PC-9 (cell line): ENCODE data around the gene CDH13. TPM values are rescaled to one million over a fixed set of nuclear protein-coding genes. Genes with fewer than 3 reads are reported as not detected.

Experiments
- BruUV-seq: library from RNA; stranded (reverse); fragments of 400-500 nt; replicated peaks from 2 replicates; lab custom pipeline; 2021; lab: Mats Ljungman, UMichigan
- CTCF ChIA-PET: fragments of 300-600 bp; sonication (Branson Sonifier 250); formaldehyde crosslinking; loops from one replicate; lab custom pipeline; 2022; ENCODE audit warnings: antibody characterized with exemption; lab: Charles Lee
- POLR2A ChIA-PET: fragments of 300-600 bp; sonication (Branson Sonifier 250); formaldehyde crosslinking; loops from one replicate; lab custom pipeline; 2022; ENCODE audit warnings: antibody characterized with exemption; ENCODE audit not compliant: unreplicated experiment; lab: Charles Lee
- DNase-seq, 2 experiments: peaks; one replicate each; pipeline versions ENCODE4 v3.0.0 to v3.0.0-alpha.2; 2015 to 2022; ENCODE audit warnings: mixed read lengths in 1 of 2
- H2AFZ ChIP-seq: fragments of 200-600 bp; sonication (generic); 2 replicates; pipeline ENCODE4 v1.8.1; 2017; ENCODE audit warnings: antibody characterized with exemption
- H3F3A ChIP-seq: fragments of 200-600 bp; sonication (generic); 2 replicates; pipeline ENCODE4 v1.8.1; 2017; ENCODE audit warnings: antibody characterized with exemption, mild to moderate bottlenecking, low read depth; ENCODE audit not compliant: insufficient read depth
- H3K27ac ChIP-seq: fragments of 200-600 bp; sonication (generic); 2 replicates; pipeline ENCODE4 v1.6.1; 2016; ENCODE audit warnings: mixed run types
- H3K27me3 ChIP-seq: fragments of 200-600 bp; sonication (generic); 2 replicates; pipeline ENCODE4 v1.6.1; 2016; ENCODE audit warnings: low read depth, mixed run types; ENCODE audit not compliant: insufficient read depth
- H3K36me3 ChIP-seq: fragments of 200-600 bp; sonication (generic); 2 replicates; pipeline ENCODE4 v1.6.1; 2016; ENCODE audit warnings: low read depth, mixed run types
- H3K4me1 ChIP-seq: fragments of 200-600 bp; sonication (generic); replicated peaks from 2 replicates; pipeline ENCODE4 v1.6.1; 2016; ENCODE audit warnings: mixed run types; ENCODE audit not compliant: insufficient read depth
- H3K4me2 ChIP-seq: fragments of 200-600 bp; sonication (generic); 2 replicates; pipeline ENCODE4 v1.6.1; 2017; ENCODE audit warnings: mixed run types
- H3K4me3 ChIP-seq: fragments of 200-600 bp; sonication (generic); 2 replicates; pipeline ENCODE4 v1.6.1; 2016; ENCODE audit warnings: mixed run types
- H3K79me2 ChIP-seq: fragments of 200-600 bp; sonication (generic); 2 replicates; pipeline ENCODE4 v1.6.1; 2017; ENCODE audit warnings: low read depth, mixed run types
- H3K9me2 ChIP-seq: fragments of 200-600 bp; sonication (generic); 2 replicates; pipeline ENCODE4 v1.8.1; 2017; ENCODE audit warnings: mild to moderate bottlenecking; ENCODE audit not compliant: insufficient read depth
- H3K9me3 ChIP-seq: fragments of 200-600 bp; sonication (generic); 2 replicates; pipeline ENCODE4 v1.8.1; 2016; ENCODE audit warnings: low read depth; ENCODE audit not compliant: insufficient read depth
- H4K20me1 ChIP-seq: fragments of 200-600 bp; sonication (generic); 2 replicates; pipeline ENCODE4 v1.8.1; 2017; ENCODE audit not compliant: insufficient read depth
- EZH2 ChIP-seq: fragments of 200-600 bp; sonication (generic); IDR thresholded peaks from 2 replicates; pipeline ENCODE4 v1.8.0; 2017; ENCODE audit warnings: antibody characterized with exemption, low read depth
- intact Hi-C: fragments of 100-400 bp; cut with micrococcal nuclease; formaldehyde crosslinking; loops from one replicate; pipeline ENCODE4 v1.10.0; 2022; ENCODE audit not compliant: unreplicated experiment
- total RNA-seq: library from RNA; stranded (reverse); gene quantifications from 2 replicates; pipeline ENCODE4 v1.2.3, GENCODE V29; 2021
- TF ChIP-seq, protein P1 (sequence below): fragments of 200-600 bp; sonication (generic); conservative IDR thresholded peaks from 2 replicates; pipeline ENCODE4 v1.6.1; 2017; ENCODE audit warnings: mixed run types, antibody characterized with exemption, mild to moderate bottlenecking, moderate library complexity

CDH13 gene
- total RNA-seq, 1 experiment from 2014 or later = 0.24 TPM

DNA sequence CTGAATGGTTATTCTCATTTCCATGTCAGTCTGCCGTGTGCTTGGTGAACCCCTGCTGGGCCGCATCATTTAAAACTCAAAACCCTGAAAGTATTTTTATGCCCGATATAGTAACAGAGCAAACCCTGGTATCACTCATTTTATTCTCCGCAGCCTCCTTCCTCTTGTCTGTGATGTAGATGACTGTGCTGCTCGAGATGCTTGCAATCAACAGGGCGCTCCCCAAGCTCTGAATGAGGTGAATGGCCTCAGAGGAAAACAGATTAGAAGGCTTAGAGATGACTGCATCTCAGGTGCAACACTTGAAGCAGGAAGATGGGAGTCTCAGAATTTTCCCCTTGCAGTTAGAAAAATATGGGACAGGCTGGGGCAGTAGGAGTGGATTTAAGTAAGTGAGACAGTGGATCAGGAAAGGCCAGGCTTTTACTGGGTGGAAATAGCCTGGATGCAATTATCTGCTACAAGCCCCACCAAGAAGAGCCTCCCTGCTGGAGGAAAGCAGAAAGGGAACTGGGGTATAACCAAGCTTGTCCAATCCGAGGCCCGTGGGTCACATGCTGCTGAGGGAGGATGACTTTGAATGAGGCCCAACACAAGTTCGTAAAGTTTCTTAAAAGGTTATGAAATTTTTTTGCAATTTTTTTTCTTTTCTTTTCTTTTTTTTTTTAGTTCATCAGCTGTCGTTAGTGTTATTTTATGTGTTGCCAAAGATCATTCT lies 166.9 kb downstream of the CDH13 start:
- no peaks in the 10 kb centered on the region for H4K20me1 ChIP-seq
- intact Hi-C loops = no loop called here
- no peaks in the 10 kb centered on the region for H3K79me2 ChIP-seq
- no peak overlapping the region for H3K4me3 ChIP-seq
- no peaks in the 10 kb centered on the region; the same call in 1 of the 2 replicates for H3K9me3 ChIP-seq
- no peaks in the 10 kb centered on the region for H3K9me2 ChIP-seq
- CTCF ChIA-PET = no interaction called here
- no peaks in the 10 kb centered on the region for H3K4me1 ChIP-seq
- 0 out of 2 replicates have a peak, but pooled peaks cover 17% of the 10 kb centered on the region for H3K27me3 ChIP-seq
- no peak overlapping the region for H3K27ac ChIP-seq
- H3K36me3 ChIP-seq = no peaks in the 10 kb centered on the region
- H2AFZ ChIP-seq = no peak overlapping the region
- DNase-seq = no peak
- no peaks in the 10 kb centered on the region for H3F3A ChIP-seq
- no TSS peak for BruUV-seq
- POLR2A ChIA-PET = no interaction called here
- no peak overlapping the region for H3K4me2 ChIP-seq
- no peak for TF ChIP-seq EZH2
- TF ChIP-seq, protein P1, sequence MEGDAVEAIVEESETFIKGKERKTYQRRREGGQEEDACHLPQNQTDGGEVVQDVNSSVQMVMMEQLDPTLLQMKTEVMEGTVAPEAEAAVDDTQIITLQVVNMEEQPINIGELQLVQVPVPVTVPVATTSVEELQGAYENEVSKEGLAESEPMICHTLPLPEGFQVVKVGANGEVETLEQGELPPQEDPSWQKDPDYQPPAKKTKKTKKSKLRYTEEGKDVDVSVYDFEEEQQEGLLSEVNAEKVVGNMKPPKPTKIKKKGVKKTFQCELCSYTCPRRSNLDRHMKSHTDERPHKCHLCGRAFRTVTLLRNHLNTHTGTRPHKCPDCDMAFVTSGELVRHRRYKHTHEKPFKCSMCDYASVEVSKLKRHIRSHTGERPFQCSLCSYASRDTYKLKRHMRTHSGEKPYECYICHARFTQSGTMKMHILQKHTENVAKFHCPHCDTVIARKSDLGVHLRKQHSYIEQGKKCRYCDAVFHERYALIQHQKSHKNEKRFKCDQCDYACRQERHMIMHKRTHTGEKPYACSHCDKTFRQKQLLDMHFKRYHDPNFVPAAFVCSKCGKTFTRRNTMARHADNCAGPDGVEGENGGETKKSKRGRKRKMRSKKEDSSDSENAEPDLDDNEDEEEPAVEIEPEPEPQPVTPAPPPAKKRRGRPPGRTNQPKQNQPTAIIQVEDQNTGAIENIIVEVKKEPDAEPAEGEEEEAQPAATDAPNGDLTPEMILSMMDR = no peak

DNA sequence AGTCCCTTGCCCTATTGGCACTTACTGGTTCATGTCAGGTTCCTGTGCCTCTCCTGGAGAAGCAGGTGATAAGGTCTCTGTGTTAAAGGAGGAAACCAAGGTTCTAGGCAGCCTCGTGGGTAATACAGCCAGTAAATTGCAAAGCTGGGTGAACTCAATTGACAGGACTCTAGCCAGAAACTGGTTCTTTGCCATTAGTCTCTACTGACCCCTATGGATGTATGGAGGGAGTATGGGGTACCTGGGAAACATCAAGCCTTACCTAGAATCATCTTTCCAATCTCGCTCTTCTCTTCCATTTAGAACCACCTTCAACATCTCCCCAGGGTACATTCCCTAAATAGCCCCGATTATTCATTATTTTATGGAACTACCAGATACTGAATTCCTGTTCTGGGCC lies 169.3 kb downstream of the CDH13 start:
- Histone ChIP-seq H2AFZ (no peak overlapping the region), H3K9me2 (no peaks in the 10 kb centered on the region), H3K4me3 (no peak overlapping the region), H3K27me3 (0 out of 2 replicates have a peak, but pooled peaks cover 17% of the 10 kb centered on the region), H3F3A (no peaks in the 10 kb centered on the region), H3K79me2 (no peaks in the 10 kb centered on the region), H3K4me2 (no peak overlapping the region), H4K20me1 (no peaks in the 10 kb centered on the region), H3K36me3 (no peaks in the 10 kb centered on the region), H3K4me1 (no peaks in the 10 kb centered on the region), H3K9me3 (no peaks in the 10 kb centered on the region; the same call in 1 of the 2 replicates), H3K27ac (no peak overlapping the region)
- ChIA-PET POLR2A (no interaction called here), CTCF (interaction anchor here (0.5 kb wide), 1 partner anchor 97 kb away, joined by 3 read pairs; no protein-coding TSS in a partner anchor)
- no peak for DNase-seq
- BruUV-seq = no TSS peak
- intact Hi-C loops = no loop called here
- no peak for TF ChIP-seq EZH2
- TF ChIP-seq, protein P1 = no peak

DNA sequence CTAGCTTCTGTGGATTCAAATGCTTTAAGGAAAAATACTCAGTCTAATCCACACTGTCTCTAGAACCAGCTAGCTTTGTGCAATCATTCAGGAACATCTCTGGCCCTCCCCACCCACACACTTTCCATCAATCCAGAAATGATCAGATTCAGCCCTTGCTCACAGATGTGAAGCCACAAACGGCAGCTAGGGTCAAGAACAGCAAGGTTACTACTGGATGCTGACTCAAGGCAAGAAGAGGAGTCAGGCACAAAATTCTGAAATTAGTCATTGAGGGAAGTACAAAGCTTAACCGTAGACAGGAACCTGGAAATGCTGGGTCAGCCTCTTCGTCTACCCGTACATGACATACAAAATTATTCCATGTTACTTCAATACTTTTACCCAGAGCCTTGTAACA lies 174.6 kb downstream of the CDH13 start:
- Histone ChIP-seq H3K27me3 (no peaks in the 10 kb centered on the region), H3F3A (no peaks in the 10 kb centered on the region), H2AFZ (no peak overlapping the region), H3K4me2 (no peak overlapping the region), H3K4me3 (no peak overlapping the region), H3K9me2 (no peaks in the 10 kb centered on the region), H3K36me3 (no peaks in the 10 kb centered on the region), H3K9me3 (no peaks in the 10 kb centered on the region), H3K27ac (no peak overlapping the region), H3K4me1 (no peaks in the 10 kb centered on the region), H4K20me1 (no peaks in the 10 kb centered on the region; the same call in 1 of the 2 replicates), H3K79me2 (no peaks in the 10 kb centered on the region)
- intact Hi-C loops = no loop called here
- ChIA-PET POLR2A (no interaction called here), CTCF (no interaction called here)
- DNase-seq = no peak
- TF ChIP-seq EZH2 = no peak
- TF ChIP-seq, protein P1 = no peak
- BruUV-seq = no TSS peak
